Thyroid gland (tissue), 4 donors: ENCODE data around the gene CD55.

Source experiments
- POLR2A ChIP-seq, 2 donors: fragments of 450-650 bp; IDR thresholded peaks; one replicate each; pipeline ENCODE4 v1.6.1; 2017; ENCODE audit warnings: antibody characterized with exemption in 2 of 2, mild to moderate bottlenecking in 2 of 2, moderate library complexity in 1 of 2
- TF ChIP-seq, protein P1 (sequence below), 6 experiments: fragments of 200-600 bp in 3 of 6; fragments of 450-650 bp in 3 of 6; sonication (generic) in 3 of 6; IDR thresholded peaks; one replicate each; pipeline ENCODE4 v1.5.1; 2016 to 2019; ENCODE audit warnings: antibody characterized with exemption in 6 of 6, mild to moderate bottlenecking in 2 of 6, inconsistent platforms in 1 of 6, moderate library complexity in 1 of 6

DNA sequence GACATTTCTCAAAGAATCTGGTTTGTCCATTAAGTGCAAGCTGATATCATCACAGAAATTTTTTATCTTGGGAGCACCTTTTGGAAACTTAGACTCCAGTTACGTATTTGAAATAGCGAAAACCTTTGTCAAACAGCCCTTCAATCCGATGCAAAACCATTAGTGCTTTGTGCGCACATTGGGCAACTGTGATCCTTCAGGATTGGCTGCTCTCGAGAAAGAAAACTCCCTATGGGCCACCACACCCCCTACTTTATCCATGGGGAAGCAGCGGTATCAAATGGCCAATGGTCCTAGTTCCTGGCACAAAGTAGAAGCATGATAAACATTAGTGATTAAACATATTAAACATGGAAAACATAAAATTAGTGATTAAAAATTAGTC is 16.0 kb upstream of the CD55 start:
- TF ChIP-seq POLR2A (IDR thresholded peaks at IDR 0.05), result no peak
- TF ChIP-seq, protein P1, sequence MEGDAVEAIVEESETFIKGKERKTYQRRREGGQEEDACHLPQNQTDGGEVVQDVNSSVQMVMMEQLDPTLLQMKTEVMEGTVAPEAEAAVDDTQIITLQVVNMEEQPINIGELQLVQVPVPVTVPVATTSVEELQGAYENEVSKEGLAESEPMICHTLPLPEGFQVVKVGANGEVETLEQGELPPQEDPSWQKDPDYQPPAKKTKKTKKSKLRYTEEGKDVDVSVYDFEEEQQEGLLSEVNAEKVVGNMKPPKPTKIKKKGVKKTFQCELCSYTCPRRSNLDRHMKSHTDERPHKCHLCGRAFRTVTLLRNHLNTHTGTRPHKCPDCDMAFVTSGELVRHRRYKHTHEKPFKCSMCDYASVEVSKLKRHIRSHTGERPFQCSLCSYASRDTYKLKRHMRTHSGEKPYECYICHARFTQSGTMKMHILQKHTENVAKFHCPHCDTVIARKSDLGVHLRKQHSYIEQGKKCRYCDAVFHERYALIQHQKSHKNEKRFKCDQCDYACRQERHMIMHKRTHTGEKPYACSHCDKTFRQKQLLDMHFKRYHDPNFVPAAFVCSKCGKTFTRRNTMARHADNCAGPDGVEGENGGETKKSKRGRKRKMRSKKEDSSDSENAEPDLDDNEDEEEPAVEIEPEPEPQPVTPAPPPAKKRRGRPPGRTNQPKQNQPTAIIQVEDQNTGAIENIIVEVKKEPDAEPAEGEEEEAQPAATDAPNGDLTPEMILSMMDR (IDR thresholded peaks at IDR 0.05), result no peak
